ENCODE data around the gene OMG.

The OMG gene

GRCh38 chr17:31286587-31286986, 10.5 kb downstream of the OMG start:
- Histone ChIP-seq H3K9ac (ENCODE audit: low read depth, low read length) (no peak overlapping the region), H3K36me3 (ENCODE audit: insufficient read depth, low read length) (peaks cover 10% of the 10 kb centered on the region), H3K4me2 (ENCODE audit: insufficient read depth, low read length) (no peak overlapping the region), H3K27ac (ENCODE audit: low read length) (no peak overlapping the region), H3K4me1 (ENCODE audit: insufficient read depth, low read length) (no peaks in the 10 kb centered on the region), H4K20me1 (ENCODE audit: insufficient read depth, low read length) (no peaks in the 10 kb centered on the region), H2AFZ (ENCODE audit: low read depth, low read length) (no peak overlapping the region), H3K9me3 (ENCODE audit: insufficient read depth, low read length, severe bottlenecking) (no peaks in the 10 kb centered on the region), H3K4me3 (ENCODE audit: low read depth in 1 of 2, low read length in 2 of 2) (no peak overlapping the region), H3K27me3 (ENCODE audit: insufficient read depth, low read length, poor library complexity) (no peaks in the 10 kb centered on the region), H3K79me2 (ENCODE audit: insufficient read depth, low read length) (no peaks in the 10 kb centered on the region)
- TF ChIP-seq CTCF (IDR thresholded peaks at IDR 0.05; ENCODE audit: borderline replicate concordance, extremely low read depth, low read length, poor library complexity, severe bottlenecking) (no peak), EZH2 (IDR thresholded peaks at IDR 0.05; ENCODE audit: borderline replicate concordance, low read depth, low read length, severe bottlenecking) (no peak)
- no peak for ATAC-seq (ENCODE audit: insufficient read depth, low read depth)
- no peak for DNase-seq

GRCh38 chr17:31283841-31284240, 13.2 kb downstream of the OMG start:
- H3K9me3 ChIP-seq (ENCODE audit: insufficient read depth, low read length, severe bottlenecking) = no peaks in the 10 kb centered on the region
- DNase-seq (no peak), ATAC-seq (ENCODE audit: insufficient read depth, low read depth) (no peak)
- TF ChIP-seq CTCF (IDR thresholded peaks at IDR 0.05; ENCODE audit: borderline replicate concordance, extremely low read depth, low read length, poor library complexity, severe bottlenecking) = no peak
- no peak for TF ChIP-seq EZH2 (IDR thresholded peaks at IDR 0.05; ENCODE audit: borderline replicate concordance, low read depth, low read length, severe bottlenecking)
- no peak overlapping the region for H3K27ac ChIP-seq (ENCODE audit: low read length)
- peaks cover 17% of the 10 kb centered on the region for H3K36me3 ChIP-seq (ENCODE audit: insufficient read depth, low read length)
- no peak overlapping the region for H3K9ac ChIP-seq (ENCODE audit: low read depth, low read length)
- no peak overlapping the region for H3K4me3 ChIP-seq (ENCODE audit: low read depth in 1 of 2, low read length in 2 of 2)
- H3K79me2 ChIP-seq (ENCODE audit: insufficient read depth, low read length) = no peaks in the 10 kb centered on the region
- no peak overlapping the region for H3K4me2 ChIP-seq (ENCODE audit: insufficient read depth, low read length)
- H4K20me1 ChIP-seq (ENCODE audit: insufficient read depth, low read length) = no peaks in the 10 kb centered on the region
- H2AFZ ChIP-seq (ENCODE audit: low read depth, low read length) = no peak overlapping the region
- no peaks in the 10 kb centered on the region for H3K27me3 ChIP-seq (ENCODE audit: insufficient read depth, low read length, poor library complexity)
- H3K4me1 ChIP-seq (ENCODE audit: insufficient read depth, low read length) = no peaks in the 10 kb centered on the region

GRCh38 chr17:31281061-31281460, 16.0 kb downstream of the OMG start:
- Histone ChIP-seq H3K27me3 (ENCODE audit: insufficient read depth, low read length, poor library complexity) (no peaks in the 10 kb centered on the region), H3K79me2 (ENCODE audit: insufficient read depth, low read length) (no peaks in the 10 kb centered on the region), H4K20me1 (ENCODE audit: insufficient read depth, low read length) (no peaks in the 10 kb centered on the region), H3K36me3 (ENCODE audit: insufficient read depth, low read length) (peaks cover 25% of the 10 kb centered on the region), H3K27ac (ENCODE audit: low read length) (no peak overlapping the region), H3K4me3 (ENCODE audit: low read depth in 1 of 2, low read length in 2 of 2) (no peak overlapping the region), H3K9ac (ENCODE audit: low read depth, low read length) (no peak overlapping the region), H3K4me1 (ENCODE audit: insufficient read depth, low read length) (no peaks in the 10 kb centered on the region), H2AFZ (ENCODE audit: low read depth, low read length) (no peak overlapping the region), H3K4me2 (ENCODE audit: insufficient read depth, low read length) (no peak overlapping the region), H3K9me3 (ENCODE audit: insufficient read depth, low read length, severe bottlenecking) (no peaks in the 10 kb centered on the region)
- TF ChIP-seq CTCF (IDR thresholded peaks at IDR 0.05; ENCODE audit: borderline replicate concordance, extremely low read depth, low read length, poor library complexity, severe bottlenecking) = no peak
- TF ChIP-seq EZH2 (IDR thresholded peaks at IDR 0.05; ENCODE audit: borderline replicate concordance, low read depth, low read length, severe bottlenecking) = no peak
- no peak for DNase-seq
- ATAC-seq (ENCODE audit: insufficient read depth, low read depth) = no peak

- DNase-seq (no peak), ATAC-seq (ENCODE audit: insufficient read depth, low read depth) (no peak)
- H3K36me3 ChIP-seq (ENCODE audit: insufficient read depth, low read length) = peaks cover 31% of the 10 kb centered on the region
- no peaks in the 10 kb centered on the region for H4K20me1 ChIP-seq (ENCODE audit: insufficient read depth, low read length)
- no peak overlapping the region for H3K4me3 ChIP-seq (ENCODE audit: low read depth in 1 of 2, low read length in 2 of 2)
- no peak overlapping the region for H3K4me2 ChIP-seq (ENCODE audit: insufficient read depth, low read length)
- H3K27ac ChIP-seq (ENCODE audit: low read length) = no peak overlapping the region
- H3K9me3 ChIP-seq (ENCODE audit: insufficient read depth, low read length, severe bottlenecking) = no peaks in the 10 kb centered on the region
- no peaks in the 10 kb centered on the region for H3K79me2 ChIP-seq (ENCODE audit: insufficient read depth, low read length)
- no peak overlapping the region for H2AFZ ChIP-seq (ENCODE audit: low read depth, low read length)
- H3K9ac ChIP-seq (ENCODE audit: low read depth, low read length) = no peak overlapping the region
- no peak for TF ChIP-seq EZH2 (IDR thresholded peaks at IDR 0.05; ENCODE audit: borderline replicate concordance, low read depth, low read length, severe bottlenecking)
- no peak for TF ChIP-seq CTCF (IDR thresholded peaks at IDR 0.05; ENCODE audit: borderline replicate concordance, extremely low read depth, low read length, poor library complexity, severe bottlenecking)
- H3K4me1 ChIP-seq (ENCODE audit: insufficient read depth, low read length) = no peaks in the 10 kb centered on the region
- H3K27me3 ChIP-seq (ENCODE audit: insufficient read depth, low read length, poor library complexity) = no peaks in the 10 kb centered on the region
These were observed 17.6 kb downstream of the OMG start for GRCh38 chr17:31279401-31279800.

All from DND-41 (cell line).